ENCODE data around the gene TXNDC17. TPM values are rescaled to one million over a fixed set of nuclear protein-coding genes. Genes with fewer than 3 reads are reported as not detected.
A peak's percentile ranks its signal among the peaks of the same experiment; 100 is the strongest.

The TXNDC17 gene
- total and polyA plus RNA-seq, 2 of the 13 experiments (the other 11 are each of a cell fraction or from before 2014, with no cell fraction given) = 188 to 266 TPM

- TF ChIP-seq RERE (CRISPR knock-in tag; IDR thresholded peaks at IDR 0.05; ENCODE audit: low read depth) = peak; percentile 79; the same call in 1 of the 2 replicates
- no peak for TF ChIP-seq RARG (CRISPR knock-in tag; IDR thresholded peaks at IDR 0.05; ENCODE audit: low read depth)
- TF ChIP-seq SOX5 (CRISPR knock-in tag; IDR thresholded peaks at IDR 0.05; ENCODE audit: borderline replicate concordance) = peak; percentile 29; the same call in 1 of the 2 replicates
- TF ChIP-seq, protein P1, sequence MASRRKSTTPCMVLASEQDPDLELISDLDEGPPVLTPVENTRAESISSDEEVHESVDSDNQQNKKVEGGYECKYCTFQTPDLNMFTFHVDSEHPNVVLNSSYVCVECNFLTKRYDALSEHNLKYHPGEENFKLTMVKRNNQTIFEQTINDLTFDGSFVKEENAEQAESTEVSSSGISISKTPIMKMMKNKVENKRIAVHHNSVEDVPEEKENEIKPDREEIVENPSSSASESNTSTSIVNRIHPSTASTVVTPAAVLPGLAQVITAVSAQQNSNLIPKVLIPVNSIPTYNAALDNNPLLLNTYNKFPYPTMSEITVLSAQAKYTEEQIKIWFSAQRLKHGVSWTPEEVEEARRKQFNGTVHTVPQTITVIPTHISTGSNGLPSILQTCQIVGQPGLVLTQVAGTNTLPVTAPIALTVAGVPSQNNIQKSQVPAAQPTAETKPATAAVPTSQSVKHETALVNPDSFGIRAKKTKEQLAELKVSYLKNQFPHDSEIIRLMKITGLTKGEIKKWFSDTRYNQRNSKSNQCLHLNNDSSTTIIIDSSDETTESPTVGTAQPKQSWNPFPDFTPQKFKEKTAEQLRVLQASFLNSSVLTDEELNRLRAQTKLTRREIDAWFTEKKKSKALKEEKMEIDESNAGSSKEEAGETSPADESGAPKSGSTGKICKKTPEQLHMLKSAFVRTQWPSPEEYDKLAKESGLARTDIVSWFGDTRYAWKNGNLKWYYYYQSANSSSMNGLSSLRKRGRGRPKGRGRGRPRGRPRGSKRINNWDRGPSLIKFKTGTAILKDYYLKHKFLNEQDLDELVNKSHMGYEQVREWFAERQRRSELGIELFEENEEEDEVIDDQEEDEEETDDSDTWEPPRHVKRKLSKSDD (CRISPR knock-in tag; IDR thresholded peaks at IDR 0.05; ENCODE audit: low read depth) = peak; percentile 10; the same call in 1 of the 2 replicates
- TF ChIP-seq DMAP1 (CRISPR knock-in tag; IDR thresholded peaks at IDR 0.05) = no peak
- TF ChIP-seq NR2F1 (CRISPR knock-in tag; IDR thresholded peaks at IDR 0.05) = peak; percentile 49 to 83; a peak in 3 of 4 replicates
- no peak for TF ChIP-seq NBN (conservative IDR thresholded peaks at IDR 0.05)
- TF ChIP-seq MIER2 (CRISPR knock-in tag; IDR thresholded peaks at IDR 0.05) = no peak
- TF ChIP-seq FOXO4 (CRISPR knock-in tag; conservative IDR thresholded peaks at IDR 0.05) = 0 out of 2 replicates have a peak, but pooled peaks have one; percentile 75
- TF ChIP-seq TRIM24 (CRISPR knock-in tag; IDR thresholded peaks at IDR 0.05) = no peak
- TF ChIP-seq ZNF136 (CRISPR knock-in tag; IDR thresholded peaks at IDR 0.05; ENCODE audit: low read depth) = no peak
- TF ChIP-seq NKX3-1 (CRISPR knock-in tag; IDR thresholded peaks at IDR 0.05) = peak; percentile 66; the same call in 1 of the 2 replicates
- no peak for TF ChIP-seq GTF3A (CRISPR knock-in tag; conservative IDR thresholded peaks at IDR 0.05)
- no peak for TF ChIP-seq FUBP1 (CRISPR knock-in tag; IDR thresholded peaks at IDR 0.05; ENCODE audit: borderline replicate concordance)
- TF ChIP-seq TEAD3 (CRISPR knock-in tag; optimal IDR thresholded peaks at IDR 0.05; ENCODE audit: borderline replicate concordance) = no peak
- TF ChIP-seq AKAP8 (CRISPR knock-in tag; IDR thresholded peaks at IDR 0.05) = 0 out of 2 replicates have a peak, but pooled peaks have one; percentile 25
- TF ChIP-seq MEIS2 (CRISPR knock-in tag; IDR thresholded peaks at IDR 0.05) = 0 out of 2 replicates have a peak, but pooled peaks have one; percentile 54
- no peak for TF ChIP-seq ZFP82 (CRISPR knock-in tag; IDR thresholded peaks at IDR 0.05; ENCODE audit: borderline replicate concordance)
- TF ChIP-seq ZNF225 (CRISPR knock-in tag; IDR thresholded peaks at IDR 0.05) = no peak
Measured at GRCh38 chr17:6683081-6683684, 42.3 kb downstream of the TXNDC17 start (continued).

All from HepG2 (cell line).